ENCODE measurements around the gene DEFB114.
"Not testable (repeated sequence)": the region's sequence is repeated elsewhere in the genome, so short reads cannot be mapped to it uniquely, and the experiment has no call there.

The DEFB114 gene

DNA sequence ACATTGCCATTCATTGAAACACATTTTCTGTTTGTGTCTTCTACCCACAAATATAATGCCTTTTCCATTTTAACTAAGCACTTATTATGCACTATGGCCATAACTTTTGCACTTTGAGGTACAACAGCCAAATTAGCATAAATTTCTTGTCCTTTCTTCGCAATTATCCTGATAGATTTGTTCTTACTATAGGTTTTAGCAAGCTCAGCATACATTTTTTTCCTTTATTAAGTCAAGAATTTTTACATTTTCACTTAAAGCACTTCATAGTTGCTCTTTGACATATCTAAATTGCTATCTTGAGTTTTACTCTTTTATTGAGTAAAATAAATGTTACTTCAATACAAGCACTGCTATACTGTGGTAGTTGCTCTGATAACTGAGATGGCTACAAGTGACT is 5.8 kb downstream of the DEFB114 start:
- no peaks in the 10 kb centered on the region for H3K36me3 Mint-ChIP-seq (ENCODE audit: low read depth)
- no peaks in the 10 kb centered on the region for H3K4me1 Mint-ChIP-seq (ENCODE audit: low read depth)
- H3K27ac Mint-ChIP-seq = no peak overlapping the region
- no peaks in the 10 kb centered on the region for H3K27me3 Mint-ChIP-seq (ENCODE audit: low read depth)
- peaks cover 4% of the 10 kb centered on the region for H3K9me3 Mint-ChIP-seq
- no peak for DNase-seq (ENCODE audit: low spot score)
- no peak overlapping the region for H3K4me3 Mint-ChIP-seq

GRCh38 chr6:49955847-49956246 is 8.1 kb downstream of the DEFB114 start:
- H3K27ac Mint-ChIP-seq = no peak overlapping the region
- H3K4me1 Mint-ChIP-seq (ENCODE audit: low read depth) = no peaks in the 10 kb centered on the region
- no peak overlapping the region for H3K4me3 Mint-ChIP-seq
- H3K27me3 Mint-ChIP-seq (ENCODE audit: low read depth) = no peaks in the 10 kb centered on the region
- no peaks in the 10 kb centered on the region for H3K36me3 Mint-ChIP-seq (ENCODE audit: low read depth)
- peaks cover 4% of the 10 kb centered on the region for H3K9me3 Mint-ChIP-seq
- no peak for DNase-seq (ENCODE audit: low spot score)

DNA sequence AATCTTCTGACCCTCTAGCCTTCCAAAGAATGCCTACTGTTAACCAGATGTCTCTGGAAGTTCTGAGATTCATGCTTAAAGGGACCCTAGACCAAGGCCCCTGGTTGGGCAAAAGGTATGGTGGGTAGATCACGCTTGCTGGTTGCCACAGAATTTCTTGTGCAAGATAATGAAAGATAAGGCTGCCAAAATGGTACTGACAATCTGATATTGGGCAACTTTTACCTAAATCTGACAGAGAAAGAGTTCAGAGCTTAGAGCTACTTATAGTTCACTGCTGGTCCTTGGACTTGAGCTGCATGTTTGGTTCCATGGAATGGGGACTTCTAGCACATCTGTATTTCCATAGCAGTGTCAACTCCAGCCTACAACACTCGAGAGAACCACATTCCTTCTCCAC is 12.0 kb downstream of the DEFB114 start:
- no peaks in the 10 kb centered on the region for H3K27me3 Mint-ChIP-seq (ENCODE audit: low read depth)
- no peak overlapping the region for H3K27ac Mint-ChIP-seq
- peaks cover 7% of the 10 kb centered on the region for H3K9me3 Mint-ChIP-seq
- DNase-seq (ENCODE audit: low spot score) = no peak
- H3K36me3 Mint-ChIP-seq (ENCODE audit: low read depth) = no peaks in the 10 kb centered on the region
- no peak overlapping the region for H3K4me3 Mint-ChIP-seq
- H3K4me1 Mint-ChIP-seq (ENCODE audit: low read depth) = no peaks in the 10 kb centered on the region

GRCh38 chr6:49950415-49950751 is 13.6 kb downstream of the DEFB114 start:
- no peaks in the 10 kb centered on the region for H3K27me3 Mint-ChIP-seq (ENCODE audit: low read depth)
- H3K36me3 Mint-ChIP-seq (ENCODE audit: low read depth) = no peaks in the 10 kb centered on the region
- DNase-seq (ENCODE audit: low spot score) = no peak
- no peak overlapping the region for H3K4me3 Mint-ChIP-seq
- H3K4me1 Mint-ChIP-seq (ENCODE audit: low read depth) = no peaks in the 10 kb centered on the region
- no peak overlapping the region for H3K27ac Mint-ChIP-seq
- peaks cover 3% of the 10 kb centered on the region for H3K9me3 Mint-ChIP-seq

GRCh38 chr6:49949062-49949461 is 14.9 kb downstream of the DEFB114 start:
- H3K27me3 Mint-ChIP-seq (ENCODE audit: low read depth) = no peaks in the 10 kb centered on the region
- no peak overlapping the region for H3K4me3 Mint-ChIP-seq
- DNase-seq (ENCODE audit: low spot score) = no peak
- peaks cover 3% of the 10 kb centered on the region for H3K9me3 Mint-ChIP-seq
- no peaks in the 10 kb centered on the region for H3K36me3 Mint-ChIP-seq (ENCODE audit: low read depth)
- no peak overlapping the region for H3K27ac Mint-ChIP-seq
- H3K4me1 Mint-ChIP-seq (ENCODE audit: low read depth) = no peaks in the 10 kb centered on the region

DNA sequence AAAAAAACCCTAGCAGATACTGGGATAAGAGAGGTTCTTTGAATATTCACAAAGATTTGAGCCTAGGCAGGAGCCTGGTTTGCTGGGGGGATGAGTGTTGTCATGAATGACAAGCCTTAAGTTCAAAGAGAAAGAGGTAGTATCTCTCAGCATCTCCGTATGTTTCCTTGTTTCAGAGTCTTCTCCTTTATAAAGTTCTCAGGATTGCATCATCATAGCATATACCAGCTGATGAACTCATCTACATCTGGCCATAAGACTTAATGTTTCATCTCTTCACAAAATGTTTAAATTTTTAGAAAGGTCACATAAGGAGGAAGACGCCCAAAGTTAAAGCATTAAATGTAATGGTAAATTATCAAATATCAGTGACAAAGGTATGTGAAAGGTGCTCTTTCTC is 17.1 kb downstream of the DEFB114 start:
- Mint-ChIP-seq H3K4me1 (ENCODE audit: low read depth) (no peaks in the 10 kb centered on the region), H3K27me3 (ENCODE audit: low read depth) (no peaks in the 10 kb centered on the region), H3K36me3 (ENCODE audit: low read depth) (no peaks in the 10 kb centered on the region), H3K27ac (no peak overlapping the region), H3K4me3 (no peak overlapping the region), H3K9me3 (peaks cover 3% of the 10 kb centered on the region)
- no peak for DNase-seq (ENCODE audit: low spot score)

GRCh38 chr6:49944068-49944467 is 19.9 kb downstream of the DEFB114 start:
- H3K27ac Mint-ChIP-seq; H3K36me3 Mint-ChIP-seq (ENCODE audit: low read depth); H3K27me3 Mint-ChIP-seq (ENCODE audit: low read depth); H3K4me3 Mint-ChIP-seq; H3K9me3 Mint-ChIP-seq; H3K4me1 Mint-ChIP-seq (ENCODE audit: low read depth); DNase-seq (ENCODE audit: low spot score): not testable (repeated sequence)

DNA sequence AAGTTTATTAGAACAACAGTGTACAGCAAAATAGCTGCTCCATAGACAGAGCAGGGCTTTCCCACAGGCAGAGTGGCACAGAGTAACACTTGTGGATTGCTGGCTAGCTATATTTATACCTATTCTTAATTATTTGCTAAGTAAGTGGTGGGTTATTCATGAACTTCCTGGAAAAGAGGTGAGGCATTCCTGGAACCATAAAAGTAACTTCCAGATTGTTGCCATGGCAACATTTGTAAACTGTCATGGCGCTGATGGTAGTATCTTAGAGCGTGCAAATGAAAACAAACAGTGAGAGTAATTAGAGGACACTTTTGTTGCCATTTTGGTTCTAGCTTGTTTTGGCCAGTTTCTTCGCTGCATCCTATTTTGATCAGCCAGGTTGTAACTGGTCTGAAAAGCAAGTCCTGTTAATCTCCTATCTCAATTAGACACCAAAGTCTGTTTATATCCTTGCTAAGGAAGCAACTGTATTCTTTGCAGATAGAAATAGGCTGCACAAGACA is 23.9 kb downstream of the DEFB114 start:
- H3K4me1 Mint-ChIP-seq (ENCODE audit: low read depth) = no peaks in the 10 kb centered on the region
- H3K9me3 Mint-ChIP-seq = no peaks in the 10 kb centered on the region
- no peak overlapping the region for H3K27ac Mint-ChIP-seq
- no peak overlapping the region for H3K4me3 Mint-ChIP-seq
- no peaks in the 10 kb centered on the region for H3K27me3 Mint-ChIP-seq (ENCODE audit: low read depth)
- no peak for DNase-seq (ENCODE audit: low spot score)
- H3K36me3 Mint-ChIP-seq (ENCODE audit: low read depth) = no peaks in the 10 kb centered on the region

DNA sequence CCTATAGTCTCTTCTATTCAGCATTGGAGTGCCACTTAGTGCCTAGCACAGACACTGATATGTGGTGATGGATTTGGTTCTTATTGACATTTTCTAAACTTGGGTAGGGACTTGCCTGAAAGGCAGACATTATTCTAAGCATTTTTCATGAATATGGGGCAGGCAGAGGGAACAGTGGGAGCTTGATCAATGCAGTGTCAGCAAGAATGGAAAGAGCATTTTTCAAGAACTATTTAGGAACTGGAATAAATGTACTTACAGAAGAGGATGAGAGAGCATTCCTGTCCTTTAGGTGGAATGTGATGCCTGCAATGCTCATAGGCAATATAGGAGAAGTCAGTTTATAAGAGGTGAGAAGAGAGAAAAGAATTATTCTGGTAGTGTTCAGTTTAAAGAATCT is 26.2 kb downstream of the DEFB114 start:
- H3K4me3 Mint-ChIP-seq = no peak overlapping the region

GRCh38 chr6:49937017-49937416 is 26.9 kb downstream of the DEFB114 start:
- Mint-ChIP-seq H3K27me3 (ENCODE audit: low read depth) (no peaks in the 10 kb centered on the region), H3K27ac (no peak overlapping the region), H3K4me1 (ENCODE audit: low read depth) (no peaks in the 10 kb centered on the region), H3K9me3 (no peaks in the 10 kb centered on the region), H3K36me3 (ENCODE audit: low read depth) (no peaks in the 10 kb centered on the region), H3K4me3 (no peak overlapping the region)
- no peak for DNase-seq (ENCODE audit: low spot score)

More for the DNA sequence above, 26.2 kb downstream of the DEFB114 start:
- no peak for DNase-seq (ENCODE audit: low spot score)
- H3K27me3 Mint-ChIP-seq (ENCODE audit: low read depth) = no peaks in the 10 kb centered on the region
- H3K36me3 Mint-ChIP-seq (ENCODE audit: low read depth) = no peaks in the 10 kb centered on the region
- H3K4me1 Mint-ChIP-seq (ENCODE audit: low read depth) = no peaks in the 10 kb centered on the region
- no peak overlapping the region for H3K27ac Mint-ChIP-seq
- H3K9me3 Mint-ChIP-seq = no peaks in the 10 kb centered on the region

GRCh38 chr6:49935387-49935786 is 28.6 kb downstream of the DEFB114 start:
- no peaks in the 10 kb centered on the region for H3K4me1 Mint-ChIP-seq (ENCODE audit: low read depth)
- no peaks in the 10 kb centered on the region for H3K27me3 Mint-ChIP-seq (ENCODE audit: low read depth)
- no peak overlapping the region for H3K4me3 Mint-ChIP-seq
- no peak overlapping the region for H3K27ac Mint-ChIP-seq
- H3K9me3 Mint-ChIP-seq = no peaks in the 10 kb centered on the region
- DNase-seq (ENCODE audit: low spot score) = no peak
- H3K36me3 Mint-ChIP-seq (ENCODE audit: low read depth) = no peaks in the 10 kb centered on the region

DNA sequence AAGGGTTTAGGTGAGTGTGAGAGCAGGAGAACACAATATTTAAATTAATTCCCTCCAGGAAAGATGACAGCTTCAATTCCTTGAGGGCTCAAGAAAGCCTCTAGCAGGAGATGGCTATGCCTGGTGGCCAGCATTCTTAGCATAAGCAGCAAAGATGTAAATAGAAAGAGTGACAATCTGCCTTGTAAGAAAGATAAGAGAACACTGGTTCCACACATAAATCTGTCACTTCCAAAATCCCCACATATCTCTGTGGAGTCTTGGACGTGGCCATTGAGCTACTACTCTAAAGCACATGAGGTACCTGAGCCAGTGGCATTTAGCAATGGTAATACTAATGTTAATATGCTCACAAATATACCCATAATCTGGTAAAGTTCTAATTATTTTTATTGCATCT is 29.2 kb downstream of the DEFB114 start:
- no peak for DNase-seq (ENCODE audit: low spot score)
- Mint-ChIP-seq H3K9me3 (no peaks in the 10 kb centered on the region), H3K4me1 (ENCODE audit: low read depth) (no peaks in the 10 kb centered on the region), H3K36me3 (ENCODE audit: low read depth) (no peaks in the 10 kb centered on the region), H3K27me3 (ENCODE audit: low read depth) (no peaks in the 10 kb centered on the region), H3K27ac (no peak overlapping the region), H3K4me3 (no peak overlapping the region)

GRCh38 chr6:49933526-49933925 is 30.4 kb downstream of the DEFB114 start:
- H3K9me3 Mint-ChIP-seq = no peaks in the 10 kb centered on the region
- no peaks in the 10 kb centered on the region for H3K27me3 Mint-ChIP-seq (ENCODE audit: low read depth)
- no peaks in the 10 kb centered on the region for H3K4me1 Mint-ChIP-seq (ENCODE audit: low read depth)
- no peak overlapping the region for H3K4me3 Mint-ChIP-seq
- no peaks in the 10 kb centered on the region for H3K36me3 Mint-ChIP-seq (ENCODE audit: low read depth)
- H3K27ac Mint-ChIP-seq = no peak overlapping the region
- DNase-seq (ENCODE audit: low spot score) = no peak

DNA sequence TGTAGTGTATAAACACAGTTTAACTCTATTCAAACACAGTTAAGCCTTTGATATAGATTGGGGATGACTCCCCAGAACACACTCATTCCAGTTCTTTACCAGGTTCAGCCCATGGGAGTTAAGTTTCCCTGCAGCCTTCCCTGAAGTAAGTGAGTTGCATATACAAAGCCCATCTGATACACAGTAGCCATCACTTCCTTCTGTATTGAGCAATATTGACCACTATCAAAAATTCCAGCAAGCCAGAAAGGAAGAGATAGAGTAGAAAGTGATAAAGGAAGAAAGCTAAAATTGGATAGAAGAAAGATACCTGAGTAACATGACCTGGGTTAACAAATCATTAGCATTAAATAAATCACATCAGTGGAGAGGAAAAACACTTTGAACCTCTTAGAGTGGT is 34.6 kb downstream of the DEFB114 start:
- H3K27ac Mint-ChIP-seq = no peak overlapping the region
- no peaks in the 10 kb centered on the region for H3K9me3 Mint-ChIP-seq

GRCh38 chr6:49923826-49924225 is 40.1 kb downstream of the DEFB114 start:
- Mint-ChIP-seq H3K27me3 (ENCODE audit: low read depth) (no peaks in the 10 kb centered on the region), H3K9me3 (no peaks in the 10 kb centered on the region), H3K4me1 (ENCODE audit: low read depth) (no peaks in the 10 kb centered on the region), H3K4me3 (no peak overlapping the region), H3K36me3 (ENCODE audit: low read depth) (no peaks in the 10 kb centered on the region), H3K27ac (no peak overlapping the region)
- DNase-seq (ENCODE audit: low spot score) = no peak

More for the DNA sequence above, 34.6 kb downstream of the DEFB114 start:
- Mint-ChIP-seq H3K4me3 (no peak overlapping the region), H3K27me3 (ENCODE audit: low read depth) (no peaks in the 10 kb centered on the region), H3K4me1 (ENCODE audit: low read depth) (no peaks in the 10 kb centered on the region), H3K36me3 (ENCODE audit: low read depth) (no peaks in the 10 kb centered on the region)
- DNase-seq (ENCODE audit: low spot score) = no peak

All from T-helper 2 cell treated with Interferon-gamma antibody and Interleukin-4, amounts not matched to agents 5 μg/mL and 100 μg/mL, for 36 hours (primary cell).